ENCODE data around the gene PPIL4. TPM values are rescaled to one million over a fixed set of nuclear protein-coding genes. Genes with fewer than 3 reads are reported as not detected.
"Not testable (repeated sequence)": the region's sequence is repeated elsewhere in the genome, so short reads cannot be mapped to it uniquely, and the experiment has no call there.

Gene PPIL4
- total RNA-seq, 2 experiments from 2014 or later = 51.8 to 53.5 TPM

- Histone ChIP-seq H3K36me3 (ENCODE audit: insufficient read depth, low read length) (peaks cover 82% of the 10 kb centered on the region), H3K4me3 (ENCODE audit: low read length) (no peak overlapping the region), H3K9me3 (ENCODE audit: control insufficient read depth in 1 of 2, insufficient read depth in 1 of 2, low read length in 2 of 2) (no peaks in the 10 kb centered on the region), H3K27ac (ENCODE audit: low read depth in 1 of 2, low read length in 2 of 2) (no peak overlapping the region), H3K4me1 (ENCODE audit: insufficient read depth, low read length) (peaks cover 19% of the 10 kb centered on the region), H3K27me3 (ENCODE audit: control insufficient read depth in 1 of 2, insufficient read depth in 2 of 2, low read length in 2 of 2) (no peaks in the 10 kb centered on the region)
- intact Hi-C loops (cut with DNase I, micrococcal nuclease) = loop anchor here in 1 of 2 experiments (10.0 kb wide), 1 partner anchor 53 kb away; no protein-coding TSS in a partner anchor
- Mint-ChIP-seq H3K4me3 (no peak overlapping the region), H3K36me3 (ENCODE audit: low read depth) (peaks cover 79% of the 10 kb centered on the region), H3K27me3 (no peaks in the 10 kb centered on the region), H3K27ac (no peak overlapping the region), H3K9me3 (no peaks in the 10 kb centered on the region), H3K4me1 (ENCODE audit: low read depth) (peaks cover 19% of the 10 kb centered on the region)
- ATAC-seq (ENCODE audit: poor library complexity) (no peak), DNase-seq (no peak)
- no peak for TF ChIP-seq CTCF (IDR thresholded peaks at IDR 0.05)
- ChIA-PET CTCF (interaction anchor here (0.9 to 3.1 kb wide), 2 partner anchors 22 to 56 kb away, joined by 3 to 13 read pairs; no protein-coding TSS in a partner anchor), POLR2A (no interaction called here)
Observed at GRCh38 chr6:149461670-149462069, 84.2 kb downstream of the PPIL4 start.

GRCh38 chr6:149460249-149460648 lies 85.6 kb downstream of the PPIL4 start:
- H3K4me1 ChIP-seq (ENCODE audit: insufficient read depth, low read length); H3K27me3 Mint-ChIP-seq; POLR2A ChIA-PET; CTCF ChIA-PET; H3K27ac ChIP-seq (ENCODE audit: low read depth in 1 of 2, low read length in 2 of 2); H3K4me3 Mint-ChIP-seq; H3K9me3 Mint-ChIP-seq; H3K27me3 ChIP-seq (ENCODE audit: control insufficient read depth in 1 of 2, insufficient read depth in 2 of 2, low read length in 2 of 2); ATAC-seq (ENCODE audit: poor library complexity); DNase-seq; H3K4me3 ChIP-seq (ENCODE audit: low read length); H3K9me3 ChIP-seq (ENCODE audit: control insufficient read depth in 1 of 2, insufficient read depth in 1 of 2, low read length in 2 of 2): not testable (repeated sequence)
- intact Hi-C loops (cut with DNase I, micrococcal nuclease) = loop anchor here in 1 of 2 experiments (10.0 kb wide), 1 partner anchor 55 kb away; no protein-coding TSS in a partner anchor
- Mint-ChIP-seq H3K36me3 (ENCODE audit: low read depth) (peaks cover 83% of the 10 kb centered on the region), H3K4me1 (ENCODE audit: low read depth) (peaks cover 19% of the 10 kb centered on the region), H3K27ac (peak overlapping the region; percentile 51)
- peaks cover 83% of the 10 kb centered on the region for H3K36me3 ChIP-seq (ENCODE audit: insufficient read depth, low read length)

- Histone ChIP-seq H3K9me3 (ENCODE audit: control insufficient read depth in 1 of 2, insufficient read depth in 1 of 2, low read length in 2 of 2) (no peaks in the 10 kb centered on the region), H3K4me1 (ENCODE audit: insufficient read depth, low read length) (peaks cover 10% of the 10 kb centered on the region), H3K4me3 (ENCODE audit: low read length) (no peak overlapping the region), H3K27me3 (ENCODE audit: control insufficient read depth in 1 of 2, insufficient read depth in 2 of 2, low read length in 2 of 2) (no peaks in the 10 kb centered on the region), H3K27ac (ENCODE audit: low read depth in 1 of 2, low read length in 2 of 2) (no peak overlapping the region), H3K36me3 (ENCODE audit: insufficient read depth, low read length) (peaks cover 86% of the 10 kb centered on the region)
- Mint-ChIP-seq H3K36me3 (ENCODE audit: low read depth) (peaks cover 87% of the 10 kb centered on the region), H3K27me3 (no peaks in the 10 kb centered on the region), H3K9me3 (no peaks in the 10 kb centered on the region), H3K27ac (peak overlapping the region; percentile 51), H3K4me3 (no peak overlapping the region), H3K4me1 (ENCODE audit: low read depth) (peaks cover 19% of the 10 kb centered on the region)
- ChIA-PET POLR2A (interaction anchor here (1.2 kb wide), 1 partner anchor 14 kb away, joined by 3 read pairs; no protein-coding TSS in a partner anchor), CTCF (no interaction called here)
- DNase-seq = no peak
- no peak for TF ChIP-seq CTCF (IDR thresholded peaks at IDR 0.05)
- intact Hi-C loops (cut with DNase I, micrococcal nuclease) = loop anchor here in 1 of 2 experiments (10.0 kb wide), 1 partner anchor 55 kb away; no protein-coding TSS in a partner anchor
- ATAC-seq (ENCODE audit: poor library complexity) = no peak
Observed at GRCh38 chr6:149459761-149460160, 86.1 kb downstream of the PPIL4 start.

GRCh38 chr6:149458806-149459205 lies 87.0 kb downstream of the PPIL4 start:
- Mint-ChIP-seq H3K4me1 (ENCODE audit: low read depth) (peaks cover 9% of the 10 kb centered on the region), H3K27ac (no peak overlapping the region), H3K9me3 (no peaks in the 10 kb centered on the region), H3K4me3 (no peak overlapping the region), H3K36me3 (ENCODE audit: low read depth) (peaks cover 82% of the 10 kb centered on the region), H3K27me3 (no peaks in the 10 kb centered on the region)
- TF ChIP-seq CTCF (IDR thresholded peaks at IDR 0.05) = no peak
- H3K4me3 ChIP-seq (ENCODE audit: low read length) = no peak overlapping the region
- intact Hi-C loops (cut with DNase I, micrococcal nuclease) = no loop called here
- POLR2A ChIA-PET = interaction anchor here (1.2 kb wide), 1 partner anchor 15 kb away, joined by 3 read pairs; no protein-coding TSS in a partner anchor
- H3K27me3 ChIP-seq (ENCODE audit: control insufficient read depth in 1 of 2, insufficient read depth in 2 of 2, low read length in 2 of 2) = no peaks in the 10 kb centered on the region
- no peaks in the 10 kb centered on the region for H3K9me3 ChIP-seq (ENCODE audit: control insufficient read depth in 1 of 2, insufficient read depth in 1 of 2, low read length in 2 of 2)
- peaks cover 85% of the 10 kb centered on the region for H3K36me3 ChIP-seq (ENCODE audit: insufficient read depth, low read length)
- ATAC-seq (ENCODE audit: poor library complexity) (no peak), DNase-seq (no peak)
- H3K4me1 ChIP-seq (ENCODE audit: insufficient read depth, low read length) = peaks cover 9% of the 10 kb centered on the region
- no peak overlapping the region for H3K27ac ChIP-seq (ENCODE audit: low read depth in 1 of 2, low read length in 2 of 2)
- CTCF ChIA-PET = no interaction called here

All from CD4-positive, alpha-beta T cell (primary cell).